Kidney glomerular epithelial cell (primary cell): ENCODE data around the gene MYCL.
"Not testable (repeated sequence)": the region's sequence is repeated elsewhere in the genome, so short reads cannot be mapped to it uniquely, and the experiment has no call there.

Source experiments
- DNase-seq: peaks from one replicate; lab custom pipeline; 2025; lab: John Stamatoyannopoulos, UW

Gene MYCL

GRCh38 chr1:39890880-39891279 lies 10.8 kb downstream of the MYCL start:
- DNase-seq, result no peak

- DNase-seq, result no peak
Observed at GRCh38 chr1:39890273-39890672, 11.4 kb downstream of the MYCL start.

GRCh38 chr1:39886757-39887231 lies 14.9 kb downstream of the MYCL start:
- no peak for DNase-seq

GRCh38 chr1:39885516-39885915 lies 16.2 kb downstream of the MYCL start:
- no peak for DNase-seq

- no peak for DNase-seq
Observed at GRCh38 chr1:39882152-39882551, 19.6 kb downstream of the MYCL start.

- no peak for DNase-seq
Observed at GRCh38 chr1:39877980-39878956, 23.4 kb downstream of the MYCL start.

- DNase-seq, result no peak
Observed at GRCh38 chr1:39877231-39877778, 24.4 kb downstream of the MYCL start.

GRCh38 chr1:39876144-39876543 lies 25.6 kb downstream of the MYCL start:
- no peak for DNase-seq

- no peak for DNase-seq
Observed at GRCh38 chr1:39872698-39873097, 29.0 kb downstream of the MYCL start.

GRCh38 chr1:39871796-39872195 lies 29.9 kb downstream of the MYCL start:
- DNase-seq, result no peak

GRCh38 chr1:39871043-39871442 lies 30.7 kb downstream of the MYCL start:
- not testable (repeated sequence) for DNase-seq

- not testable (repeated sequence) for DNase-seq
Observed at GRCh38 chr1:39869538-39870112, 32.1 kb downstream of the MYCL start.

- peak; percentile 33 for DNase-seq
Observed at GRCh38 chr1:39866767-39867166, 35.0 kb downstream of the MYCL start.

GRCh38 chr1:39865762-39866161 lies 36.0 kb downstream of the MYCL start:
- DNase-seq, result no peak

- no peak for DNase-seq
Observed at GRCh38 chr1:39863177-39863576, 38.5 kb downstream of the MYCL start.

- DNase-seq, result no peak
Observed at GRCh38 chr1:39861003-39861402, 40.7 kb downstream of the MYCL start.

- no peak for DNase-seq
Observed at GRCh38 chr1:39859859-39860812, 41.6 kb downstream of the MYCL start.

GRCh38 chr1:39858315-39858714 lies 43.4 kb downstream of the MYCL start:
- no peak for DNase-seq

GRCh38 chr1:39857126-39857878 lies 44.4 kb downstream of the MYCL start:
- DNase-seq, result no peak

GRCh38 chr1:39854738-39855137 lies 47.0 kb downstream of the MYCL start:
- DNase-seq, result no peak

GRCh38 chr1:39854314-39854713 lies 47.4 kb downstream of the MYCL start:
- no peak for DNase-seq
